GM19238 (cell line): Measurements from ENCODE around the gene AGGF1.
A peak's percentile ranks its signal among the peaks of the same experiment; 100 is the strongest.
"Not testable (repeated sequence)": the region's sequence is repeated elsewhere in the genome, so short reads cannot be mapped to it uniquely, and the experiment has no call there.

Experiments
- DNase-seq: peaks from one replicate; pipeline ENCODE4 v3.0.0; 2011; ENCODE audit warnings: low spot score; ENCODE audit not compliant: insufficient read length

The AGGF1 gene

GRCh38 chr5:77030097-77031071 lies at the start of gene AGGF1:
TSS of gene AGGF1 (plus strand) at chr5:77030404. CDS start at chr5:77030767, 363 bp downstream.
- peak; percentile 89 for DNase-seq

- DNase-seq: no peak
Observed at GRCh38 chr5:76980518-76981144, 49.6 kb upstream of the AGGF1 start.

- DNase-seq: no peak
Observed at GRCh38 chr5:76982450-76982849, 47.8 kb upstream of the AGGF1 start.

GRCh38 chr5:76983468-76983867 lies 46.7 kb upstream of the AGGF1 start:
- DNase-seq: no peak

GRCh38 chr5:76986825-76987526 lies 43.2 kb upstream of the AGGF1 start:
- no peak for DNase-seq

- no peak for DNase-seq
Observed at GRCh38 chr5:76990899-76991459, 39.2 kb upstream of the AGGF1 start.

GRCh38 chr5:76993436-76993835 lies 36.8 kb upstream of the AGGF1 start:
- DNase-seq: not testable (repeated sequence)

GRCh38 chr5:76994337-76994736 lies 35.9 kb upstream of the AGGF1 start:
- no peak for DNase-seq

- DNase-seq: not testable (repeated sequence)
Observed at GRCh38 chr5:76998251-76998650, 32.0 kb upstream of the AGGF1 start.

- no peak for DNase-seq
Observed at GRCh38 chr5:76999451-76999850, 30.8 kb upstream of the AGGF1 start.

GRCh38 chr5:77003246-77003645 lies 27.0 kb upstream of the AGGF1 start:
- no peak for DNase-seq

- DNase-seq: no peak
Observed at GRCh38 chr5:77006124-77006523, 24.1 kb upstream of the AGGF1 start.

- no peak for DNase-seq
Observed at GRCh38 chr5:77008413-77008812, 21.8 kb upstream of the AGGF1 start.

GRCh38 chr5:77010243-77010642 lies 20.0 kb upstream of the AGGF1 start:
- DNase-seq: no peak

- DNase-seq: no peak
Observed at GRCh38 chr5:77011498-77011897, 18.7 kb upstream of the AGGF1 start.

GRCh38 chr5:77012601-77013000 lies 17.6 kb upstream of the AGGF1 start:
- no peak for DNase-seq

- DNase-seq: no peak
Observed at GRCh38 chr5:77015938-77016569, 14.2 kb upstream of the AGGF1 start.

GRCh38 chr5:77016962-77017361 lies 13.2 kb upstream of the AGGF1 start:
- no peak for DNase-seq

GRCh38 chr5:77017668-77018067 lies 12.5 kb upstream of the AGGF1 start:
- DNase-seq: no peak

- DNase-seq: no peak
Observed at GRCh38 chr5:77022511-77023417, 7.4 kb upstream of the AGGF1 start.
